ENCODE measurements around the gene DENND5B. TPM values are rescaled to one million over a fixed set of nuclear protein-coding genes. Genes with fewer than 3 reads are reported as not detected.

The DENND5B gene
- total RNA-seq, 1 donor from 2014 or later = 42.9 TPM

GRCh38 chr12:31485571-31485970 lies 105.4 kb downstream of the DENND5B start:
- intact Hi-C loops (cut with micrococcal nuclease) = no loop called here
- no peak for TF ChIP-seq CTCF (IDR thresholded peaks at IDR 0.05; ENCODE audit: borderline replicate concordance)
- DNase-seq = no peak
- peaks cover 9% of the 10 kb centered on the region for H3K36me3 ChIP-seq
- H3K4me1 ChIP-seq = peaks cover 14% of the 10 kb centered on the region
- H3K27me3 ChIP-seq (ENCODE audit: low read depth) = no peaks in the 10 kb centered on the region
- H3K27ac ChIP-seq (replicated peaks) = no peak overlapping the region
- no peaks in the 10 kb centered on the region for H3K9me3 ChIP-seq (replicated peaks)
- no peak overlapping the region for H3K4me3 ChIP-seq

- no peaks in the 10 kb centered on the region for H3K9me3 ChIP-seq (replicated peaks)
- H3K4me1 ChIP-seq = peaks cover 27% of the 10 kb centered on the region
- intact Hi-C loops (cut with micrococcal nuclease) = no loop called here
- no peak overlapping the region for H3K27ac ChIP-seq (replicated peaks)
- no peaks in the 10 kb centered on the region for H3K27me3 ChIP-seq (ENCODE audit: low read depth)
- H3K4me3 ChIP-seq = no peak overlapping the region
- DNase-seq = no peak
- peaks cover 9% of the 10 kb centered on the region for H3K36me3 ChIP-seq
- TF ChIP-seq CTCF (IDR thresholded peaks at IDR 0.05; ENCODE audit: borderline replicate concordance) = no peak
These were observed 108.1 kb downstream of the DENND5B start for GRCh38 chr12:31482816-31483215.

GRCh38 chr12:31481415-31481814 lies 109.5 kb downstream of the DENND5B start:
- Histone ChIP-seq H3K36me3 (peaks cover 9% of the 10 kb centered on the region), H3K27ac (replicated peaks) (no peak overlapping the region), H3K27me3 (ENCODE audit: low read depth) (no peaks in the 10 kb centered on the region), H3K9me3 (replicated peaks) (no peaks in the 10 kb centered on the region), H3K4me3 (no peak overlapping the region), H3K4me1 (peaks cover 30% of the 10 kb centered on the region)
- intact Hi-C loops (cut with micrococcal nuclease) = no loop called here
- no peak for DNase-seq
- no peak for TF ChIP-seq CTCF (IDR thresholded peaks at IDR 0.05; ENCODE audit: borderline replicate concordance)

GRCh38 chr12:31479516-31480210 lies 111.3 kb downstream of the DENND5B start:
- Histone ChIP-seq H3K9me3 (replicated peaks) (no peaks in the 10 kb centered on the region), H3K4me1 (peaks cover 31% of the 10 kb centered on the region), H3K27ac (replicated peaks) (no peak overlapping the region), H3K36me3 (peaks cover 9% of the 10 kb centered on the region), H3K4me3 (no peak overlapping the region), H3K27me3 (ENCODE audit: low read depth) (no peaks in the 10 kb centered on the region)
- DNase-seq = no peak
- intact Hi-C loops (cut with micrococcal nuclease) = no loop called here
- TF ChIP-seq CTCF (IDR thresholded peaks at IDR 0.05; ENCODE audit: borderline replicate concordance) = no peak

GRCh38 chr12:31478898-31479297 lies 112.0 kb downstream of the DENND5B start:
- Histone ChIP-seq H3K4me3 (no peak overlapping the region), H3K9me3 (replicated peaks) (no peaks in the 10 kb centered on the region), H3K4me1 (peaks cover 37% of the 10 kb centered on the region), H3K27me3 (ENCODE audit: low read depth) (no peaks in the 10 kb centered on the region), H3K36me3 (peaks cover 9% of the 10 kb centered on the region), H3K27ac (replicated peaks) (peak overlapping the region; percentile 25)
- intact Hi-C loops (cut with micrococcal nuclease) = no loop called here
- no peak for TF ChIP-seq CTCF (IDR thresholded peaks at IDR 0.05; ENCODE audit: borderline replicate concordance)
- no peak for DNase-seq
